ENCODE measurements around the gene EDC3. TPM values are rescaled to one million over a fixed set of nuclear protein-coding genes. Genes with fewer than 3 reads are reported as not detected.

EDC3 gene, protein sequence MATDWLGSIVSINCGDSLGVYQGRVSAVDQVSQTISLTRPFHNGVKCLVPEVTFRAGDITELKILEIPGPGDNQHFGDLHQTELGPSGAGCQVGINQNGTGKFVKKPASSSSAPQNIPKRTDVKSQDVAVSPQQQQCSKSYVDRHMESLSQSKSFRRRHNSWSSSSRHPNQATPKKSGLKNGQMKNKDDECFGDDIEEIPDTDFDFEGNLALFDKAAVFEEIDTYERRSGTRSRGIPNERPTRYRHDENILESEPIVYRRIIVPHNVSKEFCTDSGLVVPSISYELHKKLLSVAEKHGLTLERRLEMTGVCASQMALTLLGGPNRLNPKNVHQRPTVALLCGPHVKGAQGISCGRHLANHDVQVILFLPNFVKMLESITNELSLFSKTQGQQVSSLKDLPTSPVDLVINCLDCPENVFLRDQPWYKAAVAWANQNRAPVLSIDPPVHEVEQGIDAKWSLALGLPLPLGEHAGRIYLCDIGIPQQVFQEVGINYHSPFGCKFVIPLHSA
- 10.9 and 11.0 TPM in 2 replicates for total RNA-seq (ENCODE audit: low replicate concordance)

DNA sequence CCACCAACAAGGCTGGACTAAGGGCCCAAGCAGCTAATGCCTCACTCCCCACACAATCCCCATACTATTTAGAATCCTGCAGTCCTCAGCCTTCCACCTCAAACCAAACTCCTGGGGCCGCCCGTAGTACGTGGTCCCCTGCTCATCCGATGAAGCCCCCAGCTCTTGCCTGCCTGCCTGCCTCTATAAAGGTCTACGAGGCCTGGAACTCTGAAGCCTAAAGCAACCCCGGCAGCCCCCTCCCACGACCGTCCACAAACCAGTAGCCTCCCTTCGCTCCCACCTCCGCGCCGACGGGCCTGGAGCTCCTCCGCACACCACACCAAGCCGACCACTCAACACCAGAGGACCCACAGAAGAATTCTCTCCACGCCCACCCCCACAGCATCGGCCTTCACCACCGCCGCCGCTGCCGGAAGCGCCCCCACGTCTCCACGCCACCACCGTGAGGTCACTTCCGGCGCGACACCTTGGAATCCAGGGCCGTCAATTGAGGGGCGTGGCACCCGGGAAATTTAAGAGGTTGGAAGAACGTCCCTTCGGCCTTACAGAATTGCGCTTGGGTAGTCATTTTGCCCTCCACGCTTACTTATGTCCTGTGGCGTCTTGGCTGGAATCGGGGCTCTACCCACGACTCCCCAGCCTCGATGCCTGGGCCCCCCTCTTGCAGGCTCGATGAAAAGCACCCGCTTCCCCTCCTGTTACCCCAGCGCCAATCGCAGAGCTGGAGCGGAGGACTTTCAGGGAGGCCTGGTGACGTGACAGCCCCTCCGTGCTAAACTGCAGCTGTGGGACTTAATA, at the start of gene EDC3:
Gene EDC3 (minus strand): TSS at position 428 of the 801 bp plus-strand sequence. CDS start 20,900 bp downstream, outside the sequence.

DNA sequence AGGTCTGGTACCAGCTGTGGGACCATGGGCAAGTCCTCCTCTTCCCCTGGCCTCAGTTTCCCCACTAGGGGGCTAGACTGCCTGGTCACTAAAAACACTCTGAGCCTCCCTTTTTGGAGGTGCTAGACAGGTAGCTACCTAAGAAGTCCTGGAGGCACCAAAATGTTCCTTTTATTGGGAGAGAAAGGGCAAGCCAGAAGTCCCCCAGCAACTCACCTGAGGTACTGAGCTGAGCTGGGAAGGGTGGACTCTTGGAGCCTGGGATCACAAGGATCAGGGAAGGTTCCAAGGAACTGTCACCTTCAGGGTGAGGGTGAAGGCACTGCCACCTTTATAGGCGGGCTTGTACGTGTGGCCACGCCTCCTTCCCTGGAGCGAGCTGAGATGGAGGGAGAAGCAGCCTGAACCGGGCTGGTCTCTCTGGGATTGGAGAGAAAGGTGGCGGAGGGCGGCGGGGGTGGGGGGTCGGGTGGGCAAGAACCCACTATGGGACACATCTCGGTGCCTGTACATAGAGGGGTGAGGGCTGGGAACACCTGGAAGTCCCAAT, 29.5 kb upstream of the EDC3 start, which contains the start of gene CYP1A1:
Gene CYP1A1 (minus strand): TSS at position 304 of the 550 bp plus-strand sequence. CDS start 2,431 bp downstream, outside the sequence.

DNA sequence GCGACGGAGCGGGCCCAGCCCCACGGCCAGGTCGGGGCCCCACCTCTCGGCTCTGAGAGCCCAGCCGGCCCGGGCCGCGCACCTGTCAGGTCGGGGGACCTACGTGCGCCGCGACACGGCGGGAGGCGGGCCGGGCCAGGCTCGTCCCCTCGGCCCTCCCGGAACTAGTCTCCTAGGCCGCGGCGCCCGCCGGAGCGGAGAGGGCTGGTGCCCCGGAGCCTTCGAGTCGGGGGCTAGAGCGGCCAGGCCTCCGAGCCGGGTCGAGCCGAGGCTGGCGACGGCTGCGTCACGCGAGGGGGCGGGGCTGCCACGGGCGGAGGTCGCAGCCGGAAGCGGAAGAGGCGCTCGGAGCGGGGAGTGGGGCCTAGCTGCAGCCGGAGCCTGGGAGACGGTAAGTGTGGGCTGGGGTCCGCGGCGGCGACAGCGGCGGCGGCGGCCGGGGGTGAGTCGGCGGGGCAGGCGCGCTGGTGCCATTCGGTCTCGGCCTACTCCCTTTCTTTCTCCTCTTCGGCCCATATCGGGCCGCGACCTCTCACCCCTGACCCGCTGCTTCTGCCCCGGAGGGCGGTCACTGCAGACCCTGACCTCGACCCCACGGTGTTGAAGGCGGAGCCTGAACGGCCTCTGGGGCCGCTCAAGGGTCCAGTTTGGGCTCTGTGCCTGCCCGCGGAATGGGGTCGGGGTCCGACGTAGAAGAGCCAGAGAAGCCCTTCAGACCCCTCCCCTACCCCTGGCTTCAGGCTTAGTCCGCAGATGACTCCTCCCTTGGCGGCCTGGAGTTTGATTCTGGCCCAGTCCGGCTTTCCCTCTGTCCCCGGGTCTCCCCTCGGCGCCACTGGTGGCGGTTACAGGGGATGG, 80.1 kb downstream of the EDC3 start, which contains the start of gene CLK3:
Gene CLK3 (plus strand): TSS at position 329 of the 858 bp plus-strand sequence. CDS start 3,361 bp downstream, outside the sequence.

Other genes starting within 250 kb of the EDC3 start
- 13.1 and 29.8 TPM in 2 replicates for gene UBL7, start 234.9 kb downstream of the EDC3 start, total RNA-seq (ENCODE audit: low replicate concordance)
- 0.98 and 2.5 TPM in 2 replicates for gene ARID3B, start 154.8 kb downstream of the EDC3 start, total RNA-seq (ENCODE audit: low replicate concordance)
- gene CLK3, start 80.2 kb downstream of the EDC3 start, total RNA-seq (ENCODE audit: low replicate concordance) = 48.0 and 65.8 TPM in 2 replicates
- gene CYP1A1, start 29.5 kb upstream of the EDC3 start, total RNA-seq (ENCODE audit: low replicate concordance) = 0.45 TPM in 1 of 2 replicates, not detected in the other
- gene CYP1A2, start 52.8 kb upstream of the EDC3 start, total RNA-seq (ENCODE audit: low replicate concordance) = not detected in 2 replicates
- gene CSK, start 86.1 kb upstream of the EDC3 start, total RNA-seq (ENCODE audit: low replicate concordance) = 21.3 and 22.6 TPM in 2 replicates
- not detected in 2 replicates for gene LMAN1L, start 116.8 kb upstream of the EDC3 start, total RNA-seq (ENCODE audit: low replicate concordance)
- not detected in 2 replicates for gene CPLX3, start 130.6 kb upstream of the EDC3 start, total RNA-seq (ENCODE audit: low replicate concordance)
- gene ULK3, start 147.1 kb upstream of the EDC3 start, total RNA-seq (ENCODE audit: low replicate concordance) = 4.4 and 11.4 TPM in 2 replicates
- gene SCAMP2, start 177.3 kb upstream of the EDC3 start, total RNA-seq (ENCODE audit: low replicate concordance) = 9.2 and 15.6 TPM in 2 replicates
- 57.1 and 62.5 TPM in 2 replicates for gene MPI, start 194.0 kb upstream of the EDC3 start, total RNA-seq (ENCODE audit: low replicate concordance)
- 31.7 and 35.6 TPM in 2 replicates for gene FAM219B, start 210.8 kb upstream of the EDC3 start, total RNA-seq (ENCODE audit: low replicate concordance)
- 19.4 and 37.5 TPM in 2 replicates for gene COX5A, start 242.0 kb upstream of the EDC3 start, total RNA-seq (ENCODE audit: low replicate concordance)

All from smooth muscle cell of the coronary artery (primary cell).